Astrocyte of the spinal cord (primary cell): Measurements from ENCODE around the gene GRID1.

ENCODE experiments used
- DNase-seq: peaks from one replicate; pipeline ENCODE4 v3.0.0; 2011; ENCODE audit warnings: low read depth, low spot score
- H3K4me3 ChIP-seq: 2 replicates; pipeline ENCODE4 v1.5.1; 2011; ENCODE audit warnings: low read depth, mild to moderate bottlenecking, low read length, moderate library complexity
- in situ Hi-C: cut with HindIII; loops from 2 replicates; pipeline ENCODE4 v1.10.0; 2017; ENCODE audit warnings: low sequenced_read_pairs
- TF ChIP-seq, protein P1 (sequence below): IDR thresholded peaks from 2 replicates; pipeline ENCODE4 v1.5.1; 2012; ENCODE audit warnings: low read depth, mild to moderate bottlenecking, low read length, inconsistent platforms

The GRID1 gene

DNA sequence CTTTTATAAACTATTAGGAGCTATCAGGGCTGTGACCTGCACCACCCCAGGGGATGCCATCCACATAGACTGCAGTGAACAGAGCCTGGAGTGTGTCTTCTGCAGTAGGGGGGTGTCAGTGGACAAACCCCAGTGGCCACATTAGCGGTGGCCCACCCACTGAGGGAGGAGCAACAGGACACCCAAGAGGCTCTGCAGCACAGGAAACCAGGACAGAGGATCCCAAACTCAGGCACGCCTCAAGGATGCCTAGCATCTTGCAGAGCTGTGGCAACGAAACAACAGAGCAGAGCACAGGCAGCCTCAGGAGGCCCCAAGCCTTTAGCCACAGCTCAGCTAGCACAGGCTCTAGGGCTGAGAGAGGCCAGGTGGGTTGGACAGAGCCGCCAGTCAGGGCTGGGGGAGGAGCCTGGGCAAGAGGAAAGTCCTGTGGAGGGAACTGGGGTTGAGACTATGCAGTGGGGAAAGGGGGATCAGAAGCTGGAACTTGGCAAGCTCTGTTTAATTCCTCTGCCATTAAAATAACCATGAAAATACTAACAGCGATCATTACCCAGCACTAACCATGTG is 53.8 kb downstream of the GRID1 start:
- TF ChIP-seq, protein P1, sequence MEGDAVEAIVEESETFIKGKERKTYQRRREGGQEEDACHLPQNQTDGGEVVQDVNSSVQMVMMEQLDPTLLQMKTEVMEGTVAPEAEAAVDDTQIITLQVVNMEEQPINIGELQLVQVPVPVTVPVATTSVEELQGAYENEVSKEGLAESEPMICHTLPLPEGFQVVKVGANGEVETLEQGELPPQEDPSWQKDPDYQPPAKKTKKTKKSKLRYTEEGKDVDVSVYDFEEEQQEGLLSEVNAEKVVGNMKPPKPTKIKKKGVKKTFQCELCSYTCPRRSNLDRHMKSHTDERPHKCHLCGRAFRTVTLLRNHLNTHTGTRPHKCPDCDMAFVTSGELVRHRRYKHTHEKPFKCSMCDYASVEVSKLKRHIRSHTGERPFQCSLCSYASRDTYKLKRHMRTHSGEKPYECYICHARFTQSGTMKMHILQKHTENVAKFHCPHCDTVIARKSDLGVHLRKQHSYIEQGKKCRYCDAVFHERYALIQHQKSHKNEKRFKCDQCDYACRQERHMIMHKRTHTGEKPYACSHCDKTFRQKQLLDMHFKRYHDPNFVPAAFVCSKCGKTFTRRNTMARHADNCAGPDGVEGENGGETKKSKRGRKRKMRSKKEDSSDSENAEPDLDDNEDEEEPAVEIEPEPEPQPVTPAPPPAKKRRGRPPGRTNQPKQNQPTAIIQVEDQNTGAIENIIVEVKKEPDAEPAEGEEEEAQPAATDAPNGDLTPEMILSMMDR = no peak
- DNase-seq = no peak
- in situ Hi-C loops = no loop called here
- no peak overlapping the region for H3K4me3 ChIP-seq

DNA sequence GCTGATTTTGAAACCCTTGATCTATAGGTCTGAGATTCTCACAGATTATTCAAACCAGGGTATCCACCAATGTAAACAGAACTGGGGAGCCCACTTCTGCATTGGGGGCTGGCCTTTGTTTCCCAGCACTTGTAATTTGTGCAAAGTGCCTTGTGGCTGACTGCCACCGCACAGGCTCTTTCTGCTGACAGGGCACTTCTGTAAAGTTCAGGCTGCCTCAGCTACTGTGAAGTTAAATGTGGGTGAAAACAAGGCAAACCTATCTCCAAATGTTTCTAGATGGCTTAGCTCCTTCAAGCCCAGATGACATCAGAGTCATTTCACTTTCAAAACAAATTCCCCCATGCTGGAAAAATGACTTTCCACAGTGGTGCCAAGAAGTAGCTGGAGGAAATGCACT is 54.7 kb downstream of the GRID1 start:
- TF ChIP-seq, protein P1 = no peak
- in situ Hi-C loops = no loop called here
- DNase-seq = no peak
- no peak overlapping the region for H3K4me3 ChIP-seq

DNA sequence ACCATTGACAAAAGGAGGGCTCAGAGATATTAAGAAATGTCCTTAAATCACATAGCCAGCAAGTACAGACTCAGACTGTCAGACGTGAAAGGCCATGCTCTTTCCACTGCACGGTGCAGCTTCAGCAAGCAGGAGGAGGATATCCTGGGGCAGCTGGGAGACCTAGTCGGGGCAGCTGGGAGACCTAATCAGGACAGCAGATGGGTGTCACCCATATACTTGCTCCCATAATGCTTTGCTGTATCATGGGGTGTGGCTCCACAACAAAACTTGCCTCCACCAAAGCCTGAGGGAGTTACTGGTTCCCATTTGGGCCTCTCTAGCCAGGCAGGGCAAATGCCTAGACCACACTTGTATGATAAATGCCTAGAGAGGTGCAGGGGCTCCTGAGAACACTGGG is 55.4 kb downstream of the GRID1 start:
- no peak for DNase-seq
- TF ChIP-seq, protein P1 = no peak
- H3K4me3 ChIP-seq = no peak overlapping the region
- in situ Hi-C loops = no loop called here

DNA sequence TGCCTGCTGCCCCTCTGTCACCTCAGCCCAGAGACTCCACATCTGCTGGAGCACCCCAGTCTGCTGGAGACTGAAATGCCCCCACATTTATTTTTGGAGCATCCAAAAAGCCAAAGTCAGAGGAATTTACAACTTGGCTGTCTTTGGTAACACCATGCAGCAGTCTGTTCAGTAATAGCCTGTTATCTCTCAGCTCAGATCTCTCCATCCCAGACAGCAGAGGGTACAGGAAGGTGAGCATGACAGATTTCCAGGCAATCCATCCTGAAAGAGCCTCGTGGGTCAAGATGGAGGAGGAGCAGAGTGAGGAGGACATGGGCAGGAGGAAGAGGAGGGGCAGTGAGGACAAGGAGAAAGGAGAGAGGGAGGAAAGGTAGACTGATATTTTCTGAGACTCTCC is 55.9 kb downstream of the GRID1 start:
- H3K4me3 ChIP-seq = no peak overlapping the region
- TF ChIP-seq, protein P1 = no peak
- in situ Hi-C loops = no loop called here

DNA sequence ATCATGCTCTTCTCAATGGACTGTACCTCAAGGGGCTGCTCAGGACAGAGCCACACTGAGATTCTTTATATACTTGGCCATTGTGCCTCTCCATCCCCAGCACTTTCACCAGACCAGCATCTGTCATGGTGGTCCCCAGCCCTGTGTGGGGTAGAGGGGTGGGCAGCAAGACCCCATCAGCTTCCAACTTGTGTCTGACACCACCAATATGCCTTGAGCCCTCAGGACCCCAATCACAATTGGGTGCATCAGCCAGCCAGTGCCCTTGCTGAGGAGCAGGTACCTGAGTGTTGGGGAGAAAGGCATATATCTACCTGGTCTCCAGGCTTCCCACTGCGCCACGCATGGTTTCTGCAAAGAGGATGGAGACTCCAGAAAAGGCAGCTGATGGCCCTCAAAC is 56.3 kb downstream of the GRID1 start:
- TF ChIP-seq, protein P1 = no peak
- no peak for DNase-seq
- in situ Hi-C loops = no loop called here
- no peak overlapping the region for H3K4me3 ChIP-seq

More for the DNA sequence above, 55.9 kb downstream of the GRID1 start:
- DNase-seq = no peak

DNA sequence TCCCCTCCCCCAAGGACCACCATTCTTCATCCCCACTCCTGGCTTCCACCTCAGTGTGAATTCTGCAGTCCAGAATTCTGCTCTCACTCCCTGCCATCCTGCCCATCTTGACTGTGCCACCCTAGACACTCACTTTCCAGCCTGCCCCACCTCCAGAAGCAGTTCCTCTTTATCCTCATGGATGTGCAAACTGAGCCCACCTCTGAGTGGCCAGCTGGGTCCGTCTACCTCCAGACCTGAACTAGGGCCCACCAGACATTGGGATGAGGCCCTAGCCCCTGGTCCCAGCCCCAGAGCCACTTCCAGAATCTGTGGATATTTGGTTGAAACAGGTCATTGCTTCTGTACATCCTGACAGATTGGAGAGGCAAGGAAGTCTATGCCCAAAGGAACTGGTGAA is 58.5 kb downstream of the GRID1 start:
- TF ChIP-seq, protein P1 = no peak
- DNase-seq = no peak
- no peak overlapping the region for H3K4me3 ChIP-seq
- in situ Hi-C loops = no loop called here

DNA sequence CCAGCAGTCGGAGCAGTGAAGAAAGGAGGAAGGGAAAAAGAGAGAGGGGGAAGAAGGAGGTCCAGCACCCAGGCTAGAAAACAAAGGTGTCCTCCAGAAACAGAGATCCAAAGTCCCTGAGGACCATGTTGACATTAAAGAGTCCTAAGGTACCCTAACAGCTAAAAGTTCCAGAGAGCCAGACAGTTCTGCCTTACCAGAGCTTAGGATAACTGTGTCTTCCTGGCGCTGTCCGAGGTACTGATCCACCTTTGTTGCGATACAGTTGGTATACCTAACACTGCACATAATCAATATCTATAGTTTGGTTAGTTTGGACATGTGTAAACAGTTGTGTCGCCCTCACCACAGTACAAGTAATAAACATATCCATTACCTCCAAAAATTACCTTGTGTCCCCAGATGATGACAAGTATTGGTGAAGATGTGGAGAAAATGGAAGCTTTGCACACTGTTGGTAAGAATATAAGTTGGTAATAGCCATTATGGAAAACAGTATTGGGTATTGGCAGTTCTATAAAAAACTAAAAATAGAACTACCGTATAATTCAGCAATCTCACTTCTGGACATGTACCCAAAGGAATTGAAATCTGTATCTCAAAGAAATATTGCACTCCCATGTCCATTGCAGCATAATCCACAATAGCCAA is 59.8 kb downstream of the GRID1 start:
- no peak overlapping the region for H3K4me3 ChIP-seq
- in situ Hi-C loops = no loop called here
- no peak for DNase-seq
- TF ChIP-seq, protein P1 = no peak
